Keratinocyte (primary cell): ENCODE results near the gene ELFN2.

Experiments
- EZH2 ChIP-seq: IDR thresholded peaks from one replicate; pipeline ENCODE4 v1.6.1; 2012; ENCODE audit warnings: inconsistent platforms, mild to moderate bottlenecking, low read length, moderate library complexity
- TF ChIP-seq, protein P1 (sequence below), 3 experiments: IDR thresholded peaks in 1 of 3; conservative IDR thresholded peaks in 1 of 3; optimal IDR thresholded peaks in 1 of 3; 2 replicates in 2 of 3; 3 replicates in 1 of 3; pipeline versions ENCODE3 to v1.5.1; 2011; ENCODE audit warnings: low read length in 3 of 3, mild to moderate bottlenecking in 3 of 3, moderate library complexity in 2 of 3, control low read depth in 1 of 3, inconsistent platforms in 1 of 3; ENCODE audit not compliant: insufficient read depth in 2 of 3; ENCODE audit errors: extremely low read depth in 1 of 3

DNA sequence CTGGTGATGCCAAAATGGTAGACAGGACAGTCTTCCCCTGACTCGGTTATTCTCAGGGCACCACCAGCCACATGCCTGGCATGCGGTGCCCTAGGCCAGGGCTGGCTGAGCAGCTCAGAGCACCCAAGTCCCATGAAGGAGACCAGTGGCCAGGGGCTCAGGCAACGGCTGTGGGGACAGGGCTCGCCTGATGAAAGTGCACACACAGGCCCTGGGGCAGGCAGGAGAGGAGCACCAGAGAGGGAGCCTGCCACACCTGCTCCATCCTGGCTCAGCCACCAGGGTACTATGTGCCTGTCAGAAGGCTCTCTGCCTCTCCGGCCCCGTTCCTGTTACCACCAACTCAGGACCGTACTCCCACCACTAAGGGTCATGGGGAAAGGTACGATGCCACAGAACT, 12.1 kb downstream of the ELFN2 start:
- TF ChIP-seq, protein P1, sequence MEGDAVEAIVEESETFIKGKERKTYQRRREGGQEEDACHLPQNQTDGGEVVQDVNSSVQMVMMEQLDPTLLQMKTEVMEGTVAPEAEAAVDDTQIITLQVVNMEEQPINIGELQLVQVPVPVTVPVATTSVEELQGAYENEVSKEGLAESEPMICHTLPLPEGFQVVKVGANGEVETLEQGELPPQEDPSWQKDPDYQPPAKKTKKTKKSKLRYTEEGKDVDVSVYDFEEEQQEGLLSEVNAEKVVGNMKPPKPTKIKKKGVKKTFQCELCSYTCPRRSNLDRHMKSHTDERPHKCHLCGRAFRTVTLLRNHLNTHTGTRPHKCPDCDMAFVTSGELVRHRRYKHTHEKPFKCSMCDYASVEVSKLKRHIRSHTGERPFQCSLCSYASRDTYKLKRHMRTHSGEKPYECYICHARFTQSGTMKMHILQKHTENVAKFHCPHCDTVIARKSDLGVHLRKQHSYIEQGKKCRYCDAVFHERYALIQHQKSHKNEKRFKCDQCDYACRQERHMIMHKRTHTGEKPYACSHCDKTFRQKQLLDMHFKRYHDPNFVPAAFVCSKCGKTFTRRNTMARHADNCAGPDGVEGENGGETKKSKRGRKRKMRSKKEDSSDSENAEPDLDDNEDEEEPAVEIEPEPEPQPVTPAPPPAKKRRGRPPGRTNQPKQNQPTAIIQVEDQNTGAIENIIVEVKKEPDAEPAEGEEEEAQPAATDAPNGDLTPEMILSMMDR (optimal IDR thresholded peaks at IDR 0.05 in 1 of 3, IDR thresholded peaks at IDR 0.05 in 1 of 3, conservative IDR thresholded peaks at IDR 0.05 in 1 of 3; ENCODE audit: extremely low read depth in 1 of 3, insufficient read depth in 2 of 3, low read length in 3 of 3) = no peak
- no peak for TF ChIP-seq EZH2
